Cardiac fibroblast (primary cell): ENCODE results near the gene GUCY1A1.
A peak's percentile ranks its signal among the peaks of the same experiment; 100 is the strongest.

Experiments
- DNase-seq, 2 donors: peaks; one replicate each; pipeline versions ENCODE4 v3.0.0 to v3.0.0-alpha.2; 2010; ENCODE audit warnings: low read depth in 2 of 2
- H3K4me3 ChIP-seq, 2 donors: replicated peaks in 1 of 2; 1 replicate in 1 of 2; 2 replicates in 1 of 2; pipeline ENCODE4 v1.5.1; 2011; ENCODE audit warnings: low read depth in 2 of 2, low read length in 2 of 2, mild to moderate bottlenecking in 2 of 2, moderate library complexity in 1 of 2
- TF ChIP-seq, protein P1 (sequence below): IDR thresholded peaks from one replicate; pipeline ENCODE4 v1.5.1; 2011; ENCODE audit warnings: low read depth, mild to moderate bottlenecking, low read length, inconsistent platforms

The GUCY1A1 gene

DNA sequence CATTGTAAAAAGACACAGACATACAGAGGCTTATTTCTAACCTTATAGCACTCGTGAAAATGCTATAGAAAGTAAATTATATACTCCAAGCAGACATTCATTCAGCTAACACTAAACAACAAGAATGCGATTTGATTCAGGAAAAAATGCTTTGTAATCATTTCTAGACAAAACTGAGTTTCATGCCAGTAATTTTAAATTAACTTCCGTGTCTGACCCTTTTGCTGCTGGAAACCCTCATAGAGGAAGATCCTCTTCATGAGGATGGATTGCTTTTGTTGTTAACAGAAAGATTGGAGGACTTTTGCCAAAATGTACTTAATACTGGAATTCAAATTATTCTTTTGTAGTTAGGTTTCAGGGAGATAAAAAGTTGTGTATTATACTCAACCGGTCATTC lies 43.3 kb downstream of the GUCY1A1 start:
- DNase-seq, result no peak
- TF ChIP-seq, protein P1, sequence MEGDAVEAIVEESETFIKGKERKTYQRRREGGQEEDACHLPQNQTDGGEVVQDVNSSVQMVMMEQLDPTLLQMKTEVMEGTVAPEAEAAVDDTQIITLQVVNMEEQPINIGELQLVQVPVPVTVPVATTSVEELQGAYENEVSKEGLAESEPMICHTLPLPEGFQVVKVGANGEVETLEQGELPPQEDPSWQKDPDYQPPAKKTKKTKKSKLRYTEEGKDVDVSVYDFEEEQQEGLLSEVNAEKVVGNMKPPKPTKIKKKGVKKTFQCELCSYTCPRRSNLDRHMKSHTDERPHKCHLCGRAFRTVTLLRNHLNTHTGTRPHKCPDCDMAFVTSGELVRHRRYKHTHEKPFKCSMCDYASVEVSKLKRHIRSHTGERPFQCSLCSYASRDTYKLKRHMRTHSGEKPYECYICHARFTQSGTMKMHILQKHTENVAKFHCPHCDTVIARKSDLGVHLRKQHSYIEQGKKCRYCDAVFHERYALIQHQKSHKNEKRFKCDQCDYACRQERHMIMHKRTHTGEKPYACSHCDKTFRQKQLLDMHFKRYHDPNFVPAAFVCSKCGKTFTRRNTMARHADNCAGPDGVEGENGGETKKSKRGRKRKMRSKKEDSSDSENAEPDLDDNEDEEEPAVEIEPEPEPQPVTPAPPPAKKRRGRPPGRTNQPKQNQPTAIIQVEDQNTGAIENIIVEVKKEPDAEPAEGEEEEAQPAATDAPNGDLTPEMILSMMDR, result no peak
- no peak overlapping the region for H3K4me3 ChIP-seq

DNA sequence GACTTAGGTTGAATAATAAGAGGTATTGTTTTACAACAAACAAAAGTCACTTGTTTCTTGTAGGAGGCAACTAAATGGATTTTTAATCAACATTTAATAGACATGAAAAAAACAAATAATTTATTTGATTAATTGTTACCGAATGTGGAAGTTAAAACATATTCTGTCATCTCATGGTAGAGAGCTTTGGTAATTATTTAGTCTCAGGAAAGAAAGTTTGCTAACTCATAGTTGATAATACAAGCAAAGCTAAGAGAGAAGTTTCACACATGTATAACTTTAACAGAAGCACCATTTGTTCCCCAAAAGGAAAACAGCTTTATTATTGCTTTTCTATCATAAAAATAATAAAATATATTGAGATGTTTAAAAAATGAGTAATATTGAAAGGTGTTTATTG lies 44.9 kb downstream of the GUCY1A1 start:
- H3K4me3 ChIP-seq, result no peak overlapping the region
- TF ChIP-seq, protein P1, result no peak
- DNase-seq, result no peak

GRCh38 chr4:155712846-155713245 lies 46.2 kb downstream of the GUCY1A1 start:
- TF ChIP-seq, protein P1, result no peak
- H3K4me3 ChIP-seq, result no peak overlapping the region
- no peak for DNase-seq

DNA sequence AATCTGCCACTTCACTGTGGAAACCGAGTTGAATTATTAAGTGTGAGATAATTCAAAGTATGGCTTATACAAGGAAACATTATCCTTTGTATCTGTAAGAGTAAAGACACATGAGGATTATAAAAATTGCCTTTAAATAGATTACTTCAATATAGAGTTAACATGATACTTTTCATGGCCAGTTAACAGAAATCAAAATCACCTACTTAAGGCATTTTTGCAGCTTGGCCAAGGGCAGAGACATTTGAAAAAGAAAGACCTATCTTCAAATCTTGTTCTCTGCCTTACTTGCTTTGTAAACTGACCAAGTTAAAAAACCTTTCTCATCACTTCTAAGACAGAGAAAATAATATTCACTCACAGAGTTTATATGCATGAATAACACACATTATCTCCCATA lies 47.3 kb downstream of the GUCY1A1 start:
- TF ChIP-seq, protein P1, result no peak
- H3K4me3 ChIP-seq, result no peak overlapping the region
- DNase-seq, result no peak

- H3K4me3 ChIP-seq, result no peak overlapping the region
- no peak for DNase-seq
- TF ChIP-seq, protein P1, result no peak
Measured at GRCh38 chr4:155722336-155722735, 55.7 kb downstream of the GUCY1A1 start.

DNA sequence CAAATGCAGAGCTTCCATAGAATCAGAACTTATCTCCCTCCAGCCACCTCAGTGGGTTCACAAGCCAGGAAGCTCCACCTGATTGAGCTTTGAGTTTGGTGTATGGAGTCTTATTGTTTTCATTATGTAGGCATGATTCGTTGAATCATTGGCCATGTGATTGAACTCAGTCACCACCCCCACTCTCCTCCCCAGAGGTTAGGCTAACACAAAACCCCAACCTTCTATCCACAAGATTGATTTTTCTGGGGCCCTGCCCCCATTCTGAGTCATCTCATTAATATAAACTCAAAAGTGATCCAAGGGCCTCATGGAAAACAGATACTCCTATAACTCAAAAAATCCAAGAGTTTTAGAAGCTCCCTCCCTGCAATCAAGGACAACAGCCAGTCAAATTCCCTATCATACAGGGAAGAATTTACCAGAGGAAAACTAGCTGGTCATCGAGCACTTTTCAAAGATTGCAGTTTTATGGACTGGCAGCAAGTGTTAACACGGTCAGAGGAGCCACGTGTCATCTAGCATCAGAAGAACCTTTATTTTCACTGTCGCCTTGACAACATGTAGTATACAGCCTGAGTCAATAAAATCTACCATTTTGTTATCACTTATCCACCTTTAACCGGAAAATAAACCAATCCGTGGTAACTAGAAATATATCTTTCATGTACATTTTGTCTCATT lies 56.3 kb downstream of the GUCY1A1 start:
- peak in 1 of 2 donors; percentile 9 for DNase-seq
- no peak overlapping the region for H3K4me3 ChIP-seq
- TF ChIP-seq, protein P1, result no peak

GRCh38 chr4:155724731-155725130 lies 58.1 kb downstream of the GUCY1A1 start:
- DNase-seq, result no peak
- H3K4me3 ChIP-seq, result no peak overlapping the region
- TF ChIP-seq, protein P1, result no peak
